ENCODE measurements around the gene CHCHD6. TPM values are rescaled to one million over a fixed set of nuclear protein-coding genes. Genes with fewer than 3 reads are reported as not detected.

The CHCHD6 gene
- polyA plus RNA-seq, 1 donor from 2014 or later = 102 TPM

DNA sequence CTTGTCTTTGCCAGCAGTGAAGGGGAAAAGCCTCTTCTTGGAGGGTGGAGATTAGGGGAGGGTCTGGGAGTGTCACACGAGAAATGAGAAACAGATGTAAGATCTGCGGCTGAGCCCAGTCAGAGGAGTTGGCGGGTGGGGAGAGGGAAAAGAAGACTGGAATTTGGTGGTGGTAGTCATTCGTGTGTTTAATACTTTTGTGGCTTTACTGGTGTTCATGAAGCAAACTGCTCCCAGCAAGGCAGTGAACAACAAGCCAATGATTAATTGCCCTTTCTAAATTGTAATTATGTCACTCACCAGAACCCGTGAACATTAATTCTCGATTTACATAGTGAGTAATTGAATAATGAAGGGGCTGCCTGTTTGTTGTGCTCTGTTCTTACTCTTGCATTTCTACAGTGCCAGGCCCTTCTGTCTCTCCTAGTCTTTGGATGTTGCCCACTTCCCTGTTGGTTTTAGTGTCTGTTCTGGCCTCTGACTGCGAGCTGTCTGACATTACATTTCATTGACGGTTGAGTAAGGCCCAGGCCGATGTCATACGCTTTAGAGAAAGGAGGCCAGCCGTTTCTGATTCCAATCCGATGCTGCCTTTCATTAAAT lies 78.0 kb downstream of the CHCHD6 start:
- H3K9me2 ChIP-seq (ENCODE audit: insufficient read depth, low read length) = no peaks in the 10 kb centered on the region
- H3K79me2 ChIP-seq (replicated peaks; ENCODE audit: insufficient read depth, low read length) = no peaks in the 10 kb centered on the region
- no peak overlapping the region for H3K4me3 ChIP-seq (ENCODE audit: low read length)
- no peak overlapping the region for H3K27ac ChIP-seq (ENCODE audit: low read length)
- no peaks in the 10 kb centered on the region for H3K36me3 ChIP-seq (ENCODE audit: insufficient read depth, low read length)
- H2AFZ ChIP-seq (ENCODE audit: low read depth, low read length) = no peak overlapping the region
- no peaks in the 10 kb centered on the region for H3F3A ChIP-seq (ENCODE audit: insufficient read depth, low read length, poor library complexity, severe bottlenecking)
- H3K9me3 ChIP-seq (ENCODE audit: low read length) = no peaks in the 10 kb centered on the region
- H3K9ac ChIP-seq (ENCODE audit: low read length) = no peak overlapping the region
- no peaks in the 10 kb centered on the region for H3K27me3 ChIP-seq (ENCODE audit: insufficient read depth, low read depth, low read length)
- H4K20me1 ChIP-seq (ENCODE audit: insufficient read depth) = no peaks in the 10 kb centered on the region
- TF ChIP-seq, protein P1, sequence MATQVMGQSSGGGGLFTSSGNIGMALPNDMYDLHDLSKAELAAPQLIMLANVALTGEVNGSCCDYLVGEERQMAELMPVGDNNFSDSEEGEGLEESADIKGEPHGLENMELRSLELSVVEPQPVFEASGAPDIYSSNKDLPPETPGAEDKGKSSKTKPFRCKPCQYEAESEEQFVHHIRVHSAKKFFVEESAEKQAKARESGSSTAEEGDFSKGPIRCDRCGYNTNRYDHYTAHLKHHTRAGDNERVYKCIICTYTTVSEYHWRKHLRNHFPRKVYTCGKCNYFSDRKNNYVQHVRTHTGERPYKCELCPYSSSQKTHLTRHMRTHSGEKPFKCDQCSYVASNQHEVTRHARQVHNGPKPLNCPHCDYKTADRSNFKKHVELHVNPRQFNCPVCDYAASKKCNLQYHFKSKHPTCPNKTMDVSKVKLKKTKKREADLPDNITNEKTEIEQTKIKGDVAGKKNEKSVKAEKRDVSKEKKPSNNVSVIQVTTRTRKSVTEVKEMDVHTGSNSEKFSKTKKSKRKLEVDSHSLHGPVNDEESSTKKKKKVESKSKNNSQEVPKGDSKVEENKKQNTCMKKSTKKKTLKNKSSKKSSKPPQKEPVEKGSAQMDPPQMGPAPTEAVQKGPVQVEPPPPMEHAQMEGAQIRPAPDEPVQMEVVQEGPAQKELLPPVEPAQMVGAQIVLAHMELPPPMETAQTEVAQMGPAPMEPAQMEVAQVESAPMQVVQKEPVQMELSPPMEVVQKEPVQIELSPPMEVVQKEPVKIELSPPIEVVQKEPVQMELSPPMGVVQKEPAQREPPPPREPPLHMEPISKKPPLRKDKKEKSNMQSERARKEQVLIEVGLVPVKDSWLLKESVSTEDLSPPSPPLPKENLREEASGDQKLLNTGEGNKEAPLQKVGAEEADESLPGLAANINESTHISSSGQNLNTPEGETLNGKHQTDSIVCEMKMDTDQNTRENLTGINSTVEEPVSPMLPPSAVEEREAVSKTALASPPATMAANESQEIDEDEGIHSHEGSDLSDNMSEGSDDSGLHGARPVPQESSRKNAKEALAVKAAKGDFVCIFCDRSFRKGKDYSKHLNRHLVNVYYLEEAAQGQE (IDR thresholded peaks at IDR 0.05; ENCODE audit: borderline replicate concordance) = no peak
- TF ChIP-seq EP300 (conservative IDR thresholded peaks at IDR 0.05; ENCODE audit: poor library complexity, severe bottlenecking) = no peak
- TF ChIP-seq TAF1 (IDR thresholded peaks at IDR 0.05; ENCODE audit: low read depth) = no peak
- TF ChIP-seq SMC3 (conservative IDR thresholded peaks at IDR 0.05; ENCODE audit: poor library complexity) = no peak
- TF ChIP-seq EZH2 (IDR thresholded peaks at IDR 0.05; ENCODE audit: borderline replicate concordance, insufficient read depth, low read length, poor library complexity, severe bottlenecking) = no peak
- no peak for TF ChIP-seq POLR2AphosphoS5 (IDR thresholded peaks at IDR 0.05)
- TF ChIP-seq MXI1 (conservative IDR thresholded peaks at IDR 0.05; ENCODE audit: poor library complexity, severe bottlenecking) = no peak
- TF ChIP-seq, protein P2, sequence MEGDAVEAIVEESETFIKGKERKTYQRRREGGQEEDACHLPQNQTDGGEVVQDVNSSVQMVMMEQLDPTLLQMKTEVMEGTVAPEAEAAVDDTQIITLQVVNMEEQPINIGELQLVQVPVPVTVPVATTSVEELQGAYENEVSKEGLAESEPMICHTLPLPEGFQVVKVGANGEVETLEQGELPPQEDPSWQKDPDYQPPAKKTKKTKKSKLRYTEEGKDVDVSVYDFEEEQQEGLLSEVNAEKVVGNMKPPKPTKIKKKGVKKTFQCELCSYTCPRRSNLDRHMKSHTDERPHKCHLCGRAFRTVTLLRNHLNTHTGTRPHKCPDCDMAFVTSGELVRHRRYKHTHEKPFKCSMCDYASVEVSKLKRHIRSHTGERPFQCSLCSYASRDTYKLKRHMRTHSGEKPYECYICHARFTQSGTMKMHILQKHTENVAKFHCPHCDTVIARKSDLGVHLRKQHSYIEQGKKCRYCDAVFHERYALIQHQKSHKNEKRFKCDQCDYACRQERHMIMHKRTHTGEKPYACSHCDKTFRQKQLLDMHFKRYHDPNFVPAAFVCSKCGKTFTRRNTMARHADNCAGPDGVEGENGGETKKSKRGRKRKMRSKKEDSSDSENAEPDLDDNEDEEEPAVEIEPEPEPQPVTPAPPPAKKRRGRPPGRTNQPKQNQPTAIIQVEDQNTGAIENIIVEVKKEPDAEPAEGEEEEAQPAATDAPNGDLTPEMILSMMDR (IDR thresholded peaks at IDR 0.05; ENCODE audit: poor library complexity, severe bottlenecking) = no peak
- no peak for TF ChIP-seq RAD21 (conservative IDR thresholded peaks at IDR 0.05)
- no peak overlapping the region for H3K4me2 ChIP-seq (ENCODE audit: low read length)

DNA sequence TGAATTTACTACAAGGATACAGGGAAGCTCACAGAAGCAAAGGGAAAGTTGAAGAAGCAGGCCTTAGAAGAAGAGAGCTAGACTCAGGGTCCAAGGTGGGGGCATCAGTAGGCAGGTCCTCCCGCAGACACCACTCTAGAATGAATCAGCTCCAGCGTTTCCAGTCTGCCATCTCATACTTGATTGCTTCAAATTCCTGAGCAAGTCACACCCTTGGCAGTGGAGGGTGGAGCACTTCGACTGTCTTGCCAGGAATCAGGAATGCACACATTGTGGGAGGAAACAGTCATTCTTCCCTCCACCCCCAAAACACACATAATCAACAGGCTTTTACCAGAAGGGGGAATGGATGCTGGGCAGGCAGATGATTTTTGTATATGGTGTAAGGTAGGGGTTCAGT lies 78.5 kb downstream of the CHCHD6 start:
- H3K9me2 ChIP-seq (ENCODE audit: insufficient read depth, low read length) = no peaks in the 10 kb centered on the region
- H3K36me3 ChIP-seq (ENCODE audit: insufficient read depth, low read length) = no peaks in the 10 kb centered on the region
- no peaks in the 10 kb centered on the region for H3K79me2 ChIP-seq (replicated peaks; ENCODE audit: insufficient read depth, low read length)
- no peak overlapping the region for H3K4me2 ChIP-seq (ENCODE audit: low read length)
- no peak overlapping the region for H3K4me3 ChIP-seq (ENCODE audit: low read length)
- TF ChIP-seq TAF1 (IDR thresholded peaks at IDR 0.05; ENCODE audit: low read depth) = no peak
- no peak for TF ChIP-seq EP300 (conservative IDR thresholded peaks at IDR 0.05; ENCODE audit: poor library complexity, severe bottlenecking)
- no peak for TF ChIP-seq MXI1 (conservative IDR thresholded peaks at IDR 0.05; ENCODE audit: poor library complexity, severe bottlenecking)
- TF ChIP-seq, protein P1 (IDR thresholded peaks at IDR 0.05; ENCODE audit: borderline replicate concordance) = no peak
- no peak for TF ChIP-seq EZH2 (IDR thresholded peaks at IDR 0.05; ENCODE audit: borderline replicate concordance, insufficient read depth, low read length, poor library complexity, severe bottlenecking)
- TF ChIP-seq RAD21 (conservative IDR thresholded peaks at IDR 0.05) = no peak
- TF ChIP-seq POLR2AphosphoS5 (IDR thresholded peaks at IDR 0.05) = no peak
- H2AFZ ChIP-seq (ENCODE audit: low read depth, low read length) = no peak overlapping the region
- no peak overlapping the region for H3K9ac ChIP-seq (ENCODE audit: low read length)
- H3K9me3 ChIP-seq (ENCODE audit: low read length) = no peaks in the 10 kb centered on the region
- no peaks in the 10 kb centered on the region for H4K20me1 ChIP-seq (ENCODE audit: insufficient read depth)
- no peaks in the 10 kb centered on the region for H3F3A ChIP-seq (ENCODE audit: insufficient read depth, low read length, poor library complexity, severe bottlenecking)
- no peak overlapping the region for H3K27ac ChIP-seq (ENCODE audit: low read length)
- H3K27me3 ChIP-seq (ENCODE audit: insufficient read depth, low read depth, low read length) = no peaks in the 10 kb centered on the region

Measured in neural cell (in vitro differentiated cells).